Fibroblast of upper back skin (primary cell): Measurements from ENCODE around the gene SMAD9.
A peak's percentile ranks its signal among the peaks of the same experiment; 100 is the strongest.

Experiments used
- DNase-seq: peaks from one replicate; pipeline ENCODE4 v3.0.0-alpha.2; 2013

The SMAD9 gene

DNA sequence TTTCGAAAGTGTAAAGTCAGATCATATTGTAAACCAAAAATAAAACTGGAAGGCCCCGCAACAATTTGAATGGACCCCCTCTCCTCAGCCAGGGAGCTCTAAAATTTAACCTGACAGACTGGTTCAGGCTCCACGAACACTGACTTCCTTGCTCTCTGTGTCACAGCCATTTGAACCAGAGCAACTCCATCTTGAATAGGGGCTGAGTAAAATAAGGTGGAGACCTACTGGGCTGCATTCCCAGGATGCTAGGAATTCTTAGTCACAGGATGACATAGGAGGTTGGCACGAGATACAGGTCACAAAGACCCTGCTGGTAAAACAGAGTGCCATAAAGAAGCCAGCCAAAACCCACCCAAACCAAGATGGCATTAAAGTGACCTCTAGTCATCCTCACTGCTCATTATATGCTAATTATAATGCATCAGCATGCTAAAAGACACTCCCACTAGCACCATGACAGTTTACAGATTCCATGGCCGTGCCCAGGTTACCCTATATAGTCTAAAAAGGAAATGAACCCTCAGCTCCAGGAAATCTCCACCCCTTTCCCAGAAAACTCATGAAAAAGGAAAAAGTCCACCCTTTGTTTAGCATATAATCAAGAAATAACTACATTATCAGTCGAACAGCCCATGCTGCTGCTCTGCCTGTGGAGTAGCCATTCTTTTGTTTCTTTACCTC lies 57.9 kb downstream of the SMAD9 start:
- no peak for DNase-seq

- DNase-seq = no peak
These were observed 60.8 kb downstream of the SMAD9 start for GRCh38 chr13:36859259-36859658.

DNA sequence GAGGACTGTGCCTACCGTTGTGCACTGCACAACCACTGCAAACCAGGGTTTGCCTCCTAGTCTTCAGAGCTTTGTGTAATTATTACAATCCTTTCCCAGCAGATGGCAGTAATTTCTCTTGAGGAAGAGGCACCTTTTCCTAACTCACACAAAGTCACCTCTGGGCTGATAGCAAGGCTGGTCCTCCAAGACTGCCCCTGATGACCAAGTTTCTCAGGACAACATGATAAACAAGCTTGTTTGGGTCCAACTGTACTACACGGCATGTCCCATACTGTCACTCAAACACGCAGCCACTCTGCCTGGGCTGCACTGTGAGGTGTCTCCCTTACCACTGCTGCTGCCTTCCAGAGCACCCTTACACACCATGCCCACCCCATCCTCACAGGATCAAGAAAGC lies 61.7 kb downstream of the SMAD9 start:
- DNase-seq = peak; percentile 59

GRCh38 chr13:36857253-36857652 lies 62.8 kb downstream of the SMAD9 start:
- DNase-seq = no peak

DNA sequence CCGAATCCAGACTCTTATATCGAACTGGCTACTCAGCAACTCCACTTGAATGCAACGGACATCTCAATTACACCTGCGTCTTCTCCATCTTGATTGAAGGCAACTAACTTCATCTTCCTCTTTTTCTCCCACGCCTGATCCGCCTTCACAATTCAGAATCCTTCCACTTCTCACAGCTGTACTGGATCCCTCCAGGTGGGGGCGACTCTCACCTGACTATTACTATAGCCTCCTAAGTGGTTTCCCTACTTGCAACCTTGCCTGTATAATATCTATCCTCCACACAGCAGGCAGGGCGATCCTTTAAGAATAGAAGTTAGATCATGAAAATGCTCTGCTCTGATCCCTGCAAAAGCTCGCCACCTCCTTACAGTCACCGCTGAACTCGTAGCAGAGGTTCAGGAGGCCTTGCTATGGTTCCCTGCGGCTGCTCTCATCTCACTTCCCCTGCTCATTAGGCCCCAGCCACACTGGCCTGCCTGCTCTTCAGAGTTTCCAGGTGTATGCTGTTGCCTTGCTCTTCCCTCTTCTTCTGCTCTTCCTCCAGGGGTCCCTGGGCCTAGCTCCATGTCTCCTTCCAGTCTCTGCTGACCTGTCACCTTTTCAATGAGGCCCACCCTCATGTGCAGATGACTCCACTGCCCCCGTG lies 69.1 kb downstream of the SMAD9 start:
- DNase-seq = no peak

GRCh38 chr13:36848199-36848982 lies 71.6 kb downstream of the SMAD9 start:
- no peak for DNase-seq

- no peak for DNase-seq
These were observed 72.4 kb downstream of the SMAD9 start for GRCh38 chr13:36847606-36848005.

DNA sequence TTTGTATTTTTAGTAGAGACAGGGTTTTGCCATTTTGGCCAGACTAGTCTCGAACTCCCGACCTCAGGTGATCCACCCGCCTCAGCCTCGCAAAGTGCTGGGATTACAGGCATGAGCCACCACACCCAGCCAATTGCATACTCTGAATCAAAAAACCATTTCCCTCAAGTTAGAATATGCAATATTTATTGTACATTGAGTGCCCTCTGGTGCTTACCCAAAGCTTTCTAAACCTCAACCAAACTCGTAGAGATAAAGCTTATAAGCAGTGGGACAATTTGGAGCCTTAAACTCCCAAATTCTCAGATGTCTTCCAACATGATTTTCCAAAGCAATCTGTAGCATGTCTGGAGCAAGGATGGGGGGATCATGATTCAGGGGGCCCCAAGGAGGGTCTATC lies 78.6 kb downstream of the SMAD9 start:
- DNase-seq = peak; percentile 17

GRCh38 chr13:36840718-36841250 lies 79.3 kb downstream of the SMAD9 start:
- no peak for DNase-seq

DNA sequence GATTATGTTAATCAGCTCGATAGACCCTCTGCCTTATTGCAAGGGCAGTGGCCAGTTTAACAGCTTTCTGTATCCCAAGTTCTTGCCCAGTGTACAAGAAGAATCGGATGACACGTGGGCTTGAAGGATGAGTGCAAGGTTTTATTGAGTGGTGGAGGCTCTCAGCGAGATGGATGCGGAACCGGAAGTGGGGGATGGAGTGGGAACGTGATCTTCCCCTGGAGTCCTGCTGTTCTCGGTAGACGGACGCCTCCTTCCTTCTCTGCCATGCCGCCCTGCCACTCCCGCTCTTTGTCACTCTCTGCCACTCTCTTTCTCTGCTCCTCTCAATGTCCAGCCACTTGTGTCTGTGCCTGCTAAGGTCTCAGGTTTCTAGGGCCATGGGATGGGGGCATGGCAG lies 80.1 kb downstream of the SMAD9 start:
- DNase-seq = no peak

DNA sequence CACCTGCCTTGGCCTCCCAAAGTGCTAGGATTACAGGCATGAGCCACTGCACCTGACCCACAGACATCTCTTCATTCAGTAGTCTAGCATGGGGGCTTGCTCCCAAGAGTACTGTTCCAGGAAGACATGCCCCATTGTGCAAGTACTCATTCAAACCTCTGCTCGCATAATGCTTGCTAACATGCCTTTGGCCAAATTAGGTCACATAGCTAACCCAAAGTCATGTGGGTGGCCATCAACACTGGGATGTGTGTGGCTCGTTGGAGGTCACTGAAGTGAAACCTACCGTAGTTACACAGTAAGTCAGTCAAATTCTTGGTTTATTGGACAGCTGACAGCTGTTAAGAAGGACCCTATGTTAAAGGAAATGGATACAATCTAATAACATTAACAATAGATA lies 80.8 kb downstream of the SMAD9 start:
- DNase-seq = no peak

DNA sequence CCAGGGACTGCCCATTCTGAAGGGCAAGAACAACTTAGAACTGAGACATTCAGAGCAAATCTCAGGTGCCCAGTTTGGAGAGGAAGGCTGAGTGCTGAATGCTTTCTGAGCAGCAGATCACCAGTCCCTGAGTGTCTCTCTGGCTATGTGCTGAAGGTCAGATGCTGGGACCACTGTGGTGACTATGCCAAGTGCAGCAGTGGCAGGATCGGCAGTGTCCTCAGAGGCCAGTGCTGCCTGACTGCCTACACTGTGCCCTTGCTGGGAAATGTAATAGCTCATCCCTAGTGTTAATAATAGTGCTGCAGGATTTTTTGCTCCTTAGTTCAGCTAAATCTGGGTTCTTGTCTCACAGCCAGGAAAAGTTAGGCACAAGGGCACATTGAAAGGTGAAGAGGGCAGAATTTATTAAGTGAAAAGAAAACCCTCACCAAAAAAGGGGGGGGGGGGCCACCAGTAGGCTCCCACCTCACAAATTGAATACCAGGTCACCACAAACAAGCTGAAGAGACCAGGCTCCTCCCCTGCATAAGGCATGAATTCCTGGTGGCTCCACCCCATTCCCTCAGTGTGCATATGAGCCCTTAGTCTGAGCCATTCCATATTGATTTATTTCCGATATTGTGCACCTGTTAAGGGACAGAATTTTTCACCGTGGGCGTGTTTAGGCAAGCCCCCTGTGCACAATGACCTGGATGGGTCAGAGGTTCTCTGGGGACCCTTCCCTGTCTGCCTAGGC lies 82.5 kb downstream of the SMAD9 start:
- no peak for DNase-seq

DNA sequence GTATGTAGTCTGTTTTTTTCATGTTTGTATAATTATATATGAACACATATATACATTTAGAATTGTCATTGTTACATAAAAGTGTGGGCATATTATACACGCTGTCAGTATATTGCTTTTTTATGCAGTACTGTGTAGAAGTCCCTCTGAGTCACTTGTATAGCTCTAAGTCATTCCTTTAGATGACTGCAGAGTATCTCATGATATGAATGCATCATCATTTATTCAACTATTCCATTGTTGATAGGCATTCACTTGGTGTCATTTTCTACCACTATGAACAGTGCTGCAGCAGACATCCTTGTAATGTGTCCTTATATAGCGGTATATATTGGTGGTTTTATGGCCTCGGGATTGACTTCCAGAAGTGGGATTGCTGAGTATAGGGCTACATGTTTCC lies 85.7 kb downstream of the SMAD9 start:
- DNase-seq = no peak

DNA sequence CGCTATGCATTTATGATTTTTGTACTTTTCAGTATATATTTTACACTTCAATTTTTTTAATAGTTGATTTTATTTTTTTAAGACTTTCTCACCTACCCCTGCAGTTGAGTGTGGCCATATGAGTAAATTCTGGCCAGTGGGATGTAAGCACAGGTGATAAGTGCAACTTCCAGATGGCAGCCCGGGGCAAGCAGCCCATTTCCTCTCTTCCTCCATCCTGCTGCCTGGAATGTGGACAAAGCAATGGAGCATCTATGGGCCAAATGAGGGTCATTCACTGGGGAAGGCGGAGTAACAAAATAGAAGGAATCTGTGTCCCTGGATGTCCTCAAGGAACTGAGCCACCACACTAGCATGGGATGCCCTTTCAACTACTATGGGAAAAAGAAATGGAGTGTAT lies 88.7 kb downstream of the SMAD9 start:
- DNase-seq = no peak

- DNase-seq = no peak
These were observed 90.3 kb downstream of the SMAD9 start for GRCh38 chr13:36829753-36830152.

- no peak for DNase-seq
These were observed 97.3 kb downstream of the SMAD9 start for GRCh38 chr13:36822785-36823184.

GRCh38 chr13:36820222-36820621 lies 99.8 kb downstream of the SMAD9 start:
- DNase-seq = no peak

GRCh38 chr13:36819739-36820090 lies 100.3 kb downstream of the SMAD9 start:
- peak; percentile 24 for DNase-seq

GRCh38 chr13:36818804-36819738 lies 101.0 kb downstream of the SMAD9 start, which contains the start of gene RFXAP:
Gene RFXAP, plus strand, starts transcription at chr13:36819222. Its CDS starts 136 bp downstream, at chr13:36819358.
- DNase-seq = peak; percentile 86

DNA sequence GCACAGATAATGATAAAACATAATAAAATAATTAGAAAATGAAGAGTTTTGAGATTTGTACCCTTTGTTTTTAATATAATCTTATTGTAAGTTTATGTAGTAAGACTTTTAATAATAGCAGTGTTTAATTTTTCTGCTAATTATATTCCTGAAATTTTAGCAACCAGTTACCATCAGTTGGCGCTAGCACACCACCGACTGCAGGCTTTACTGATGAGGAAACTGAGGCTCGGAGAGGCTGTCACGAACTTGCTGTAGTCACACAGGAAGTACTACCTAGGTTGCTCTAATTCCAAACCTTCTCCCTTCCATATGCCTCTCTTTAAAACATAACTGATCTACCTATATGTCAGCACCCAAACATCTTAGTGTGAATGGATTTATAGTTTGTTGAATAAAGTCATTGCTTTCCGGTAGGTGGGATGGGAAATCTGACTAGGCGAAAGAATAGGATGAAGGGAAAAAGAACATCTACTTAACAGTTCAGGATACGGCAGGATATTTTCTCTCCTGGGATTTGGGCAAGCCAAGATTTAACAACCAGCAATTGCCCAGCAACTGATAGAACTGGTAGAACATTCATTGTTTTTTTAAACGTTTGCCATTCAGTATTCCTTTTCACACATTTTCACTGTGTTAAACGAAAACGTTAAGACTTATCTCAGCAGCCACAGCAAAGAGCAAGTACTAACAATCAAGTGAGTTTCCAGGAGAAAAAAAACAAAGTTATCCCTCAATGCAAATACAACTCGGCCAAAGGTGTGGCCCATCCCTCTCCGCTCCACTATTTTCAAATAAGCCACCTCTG lies 101.8 kb downstream of the SMAD9 start:
- DNase-seq = no peak

DNA sequence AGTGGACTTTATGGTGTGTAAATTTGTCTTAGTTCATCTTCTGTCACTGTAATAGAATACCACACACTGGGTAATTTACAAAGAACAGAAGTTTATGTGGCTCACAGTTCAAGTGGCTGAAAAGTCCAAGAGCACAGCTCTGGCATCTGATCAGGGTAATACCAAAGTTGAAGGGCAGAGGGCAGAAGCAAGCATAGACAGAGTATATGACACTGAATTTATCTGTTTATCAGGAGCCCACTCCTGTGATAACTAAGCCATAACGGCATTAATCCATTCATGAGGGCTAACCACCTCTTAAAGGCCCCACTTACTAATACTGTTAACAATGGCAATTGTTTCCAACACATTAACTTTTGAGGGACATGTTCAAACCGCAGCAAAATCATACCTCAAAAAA lies 105.0 kb downstream of the SMAD9 start:
- DNase-seq = no peak
